Esophagus (tissue), 2 donors: ENCODE results near the gene PARD3. TPM values are rescaled to one million over a fixed set of nuclear protein-coding genes. Genes with fewer than 3 reads are reported as not detected.

Source experiments
- H3K27ac ChIP-seq, 2 donors: one replicate each; pipeline ENCODE4 v1.5.1; 2013; ENCODE audit warnings: low read depth in 2 of 2, mild to moderate bottlenecking in 2 of 2, inconsistent platforms in 1 of 2, low read length in 1 of 2, moderate library complexity in 1 of 2
- H3K27me3 ChIP-seq, 2 donors: one replicate each; pipeline ENCODE4 v1.6.1; 2013; ENCODE audit warnings: low read length in 2 of 2, control low read depth in 1 of 2, mild to moderate bottlenecking in 1 of 2; ENCODE audit not compliant: insufficient read depth in 2 of 2, control insufficient read depth in 1 of 2
- H3K36me3 ChIP-seq, 2 donors: one replicate each; pipeline ENCODE4 v1.6.1; 2013; ENCODE audit warnings: low read length in 1 of 2; ENCODE audit not compliant: control insufficient read depth in 2 of 2, insufficient read depth in 2 of 2
- H3K4me1 ChIP-seq, 2 donors: one replicate each; pipeline ENCODE4 v1.6.1; 2013; ENCODE audit warnings: low read length in 1 of 2; ENCODE audit not compliant: control insufficient read depth in 2 of 2, insufficient read depth in 2 of 2
- H3K4me3 ChIP-seq, 2 donors: one replicate each; pipeline ENCODE4 v1.5.1; 2013; ENCODE audit warnings: low read length in 2 of 2, mild to moderate bottlenecking in 2 of 2, low read depth in 1 of 2, moderate library complexity in 1 of 2
- H3K9me3 ChIP-seq, 2 donors: one replicate each; pipeline ENCODE4 v1.6.1; 2013; ENCODE audit warnings: mild to moderate bottlenecking in 2 of 2, low read depth in 1 of 2, low read length in 1 of 2, moderate library complexity in 1 of 2; ENCODE audit not compliant: control insufficient read depth in 2 of 2, insufficient read depth in 1 of 2
- WGBS, 2 donors: extraction: QIAGEN DNeasy Blood & Tissue Kit; methylation state at CpG; one replicate each; pipeline ENCODE4 v1.1.7; 2013; 5-methylcytosine and 5-hydroxymethylcytosine counted together
- polyA plus RNA-seq, 2 donors: library from polyadenylated mRNA; stranded (reverse); fragments of 200-250 nt; gene quantifications; one replicate each; pipeline ENCODE4 v1.2.3, GENCODE V29; 2013
- donor health status: healthy with polysubstance abuse.
- donor health status: Bipolar disorder and iron deficiency.

Gene PARD3
- polyA plus RNA-seq, 2 donors = 40.3 to 71.3 TPM

DNA sequence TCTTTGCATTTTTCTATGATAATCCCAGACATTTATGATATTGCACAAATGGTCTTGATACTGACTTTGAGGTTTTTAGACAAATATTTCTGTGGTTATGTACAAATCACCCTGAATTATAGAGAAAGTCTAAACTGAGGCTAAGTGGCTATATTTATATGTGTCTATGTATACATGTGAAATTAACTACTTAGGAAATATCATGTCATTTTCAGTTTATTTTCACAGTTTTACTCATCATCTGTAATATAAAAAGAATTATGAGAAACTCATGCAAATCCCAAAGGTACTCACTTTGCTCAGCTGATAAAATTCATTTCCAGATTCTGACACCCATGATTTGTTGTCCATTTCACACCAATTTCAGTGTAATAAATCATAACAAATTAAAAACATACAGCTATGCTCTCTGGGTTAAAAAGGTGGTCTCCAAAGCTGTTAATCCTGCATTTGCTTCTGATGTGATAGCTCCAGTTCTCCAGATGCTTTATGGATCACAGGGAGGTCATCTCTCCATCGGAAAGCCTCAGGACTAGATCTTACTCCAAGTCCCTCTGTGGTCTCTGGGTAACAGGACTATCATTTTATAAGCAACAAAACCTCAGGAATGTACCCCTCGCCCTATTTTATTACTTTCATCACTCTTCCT is 673.9 kb downstream of the PARD3 start:
- Histone ChIP-seq H3K9me3 (no peaks in the 10 kb centered on the region), H3K4me3 (no peak overlapping the region), H3K27me3 (no peaks in the 10 kb centered on the region), H3K36me3 (no peaks in the 10 kb centered on the region), H3K27ac (no peak overlapping the region), H3K4me1 (no peaks in the 10 kb centered on the region)
- WGBS, 2 donors = 80 to 91% methylated on average over 2 of the region's 2 CpGs

DNA sequence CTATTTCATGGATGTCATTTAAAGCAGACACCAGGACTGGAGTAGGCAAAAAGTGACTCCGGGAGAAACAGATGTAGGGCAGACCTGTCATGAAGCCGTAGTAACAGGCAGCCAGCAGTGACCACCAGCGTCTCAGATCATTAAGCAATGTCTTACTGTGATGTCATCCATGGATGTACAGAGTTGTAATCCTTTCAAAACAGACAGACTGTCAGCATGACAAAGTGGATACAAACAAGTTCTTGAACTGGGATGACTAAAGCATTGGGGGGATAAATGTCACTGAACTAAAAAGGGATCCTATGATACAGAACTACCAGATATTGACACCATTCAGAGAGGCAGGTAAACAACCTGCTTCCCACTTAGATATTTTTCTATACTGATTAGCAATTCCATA is 675.5 kb downstream of the PARD3 start:
- H3K36me3 ChIP-seq = no peaks in the 10 kb centered on the region
- H3K27me3 ChIP-seq = no peaks in the 10 kb centered on the region
- no peaks in the 10 kb centered on the region for H3K9me3 ChIP-seq
- WGBS, 2 donors = 81 to 86% methylated on average over 3 of the region's 3 CpGs
- H3K27ac ChIP-seq = no peak overlapping the region
- no peaks in the 10 kb centered on the region for H3K4me1 ChIP-seq
- no peak overlapping the region for H3K4me3 ChIP-seq

DNA sequence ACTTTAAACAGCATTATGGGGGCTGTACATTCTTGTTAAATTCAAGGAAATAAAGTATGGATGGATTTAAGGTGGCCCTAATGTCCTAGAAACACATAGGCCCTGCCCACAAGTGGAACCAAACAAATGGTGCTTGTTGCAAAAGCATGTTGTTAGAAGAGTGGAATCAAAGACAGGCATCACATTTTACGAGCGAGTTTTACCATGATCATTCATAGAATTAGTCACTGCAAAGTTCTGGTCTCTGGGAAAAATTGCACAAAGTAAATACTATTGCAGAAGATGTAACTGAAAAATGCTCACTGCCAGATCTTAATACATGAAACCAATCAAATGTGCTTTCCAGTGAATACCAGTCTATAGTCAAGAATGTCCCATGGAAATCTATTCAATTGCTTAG is 677.1 kb downstream of the PARD3 start:
- H3K9me3 ChIP-seq = no peaks in the 10 kb centered on the region
- H3K4me3 ChIP-seq = no peak overlapping the region
- 87 to 91% methylated on average over 2 of the region's 2 CpGs for WGBS, 2 donors
- H3K27ac ChIP-seq = no peak overlapping the region
- H3K36me3 ChIP-seq = no peaks in the 10 kb centered on the region
- H3K4me1 ChIP-seq = no peaks in the 10 kb centered on the region
- H3K27me3 ChIP-seq = no peaks in the 10 kb centered on the region

DNA sequence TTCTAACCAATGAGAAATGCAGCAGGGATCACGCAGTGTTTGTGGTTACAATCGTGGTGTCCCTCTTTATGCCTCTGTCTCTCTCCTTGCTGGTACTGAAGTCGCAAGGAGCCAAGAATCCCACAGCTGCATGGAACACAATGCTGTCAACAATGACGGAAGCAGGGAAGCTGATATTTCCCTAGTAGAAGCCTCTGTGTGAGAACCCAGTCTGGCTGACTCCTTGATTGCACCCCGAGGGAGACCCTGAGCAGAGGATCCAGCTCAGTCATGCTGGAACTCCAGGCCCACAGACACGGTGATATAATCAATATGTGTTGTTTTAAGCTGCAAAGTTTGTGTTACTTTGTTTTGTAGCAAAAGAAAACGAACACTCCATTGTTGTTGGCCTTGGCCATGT is 677.9 kb downstream of the PARD3 start:
- H3K27me3 ChIP-seq = no peaks in the 10 kb centered on the region
- H3K4me1 ChIP-seq = no peaks in the 10 kb centered on the region
- no peak overlapping the region for H3K4me3 ChIP-seq
- WGBS, 2 donors = 90 to 93% methylated on average over 7 of the region's 7 CpGs
- no peak overlapping the region for H3K27ac ChIP-seq
- H3K36me3 ChIP-seq = no peaks in the 10 kb centered on the region
- no peaks in the 10 kb centered on the region for H3K9me3 ChIP-seq

DNA sequence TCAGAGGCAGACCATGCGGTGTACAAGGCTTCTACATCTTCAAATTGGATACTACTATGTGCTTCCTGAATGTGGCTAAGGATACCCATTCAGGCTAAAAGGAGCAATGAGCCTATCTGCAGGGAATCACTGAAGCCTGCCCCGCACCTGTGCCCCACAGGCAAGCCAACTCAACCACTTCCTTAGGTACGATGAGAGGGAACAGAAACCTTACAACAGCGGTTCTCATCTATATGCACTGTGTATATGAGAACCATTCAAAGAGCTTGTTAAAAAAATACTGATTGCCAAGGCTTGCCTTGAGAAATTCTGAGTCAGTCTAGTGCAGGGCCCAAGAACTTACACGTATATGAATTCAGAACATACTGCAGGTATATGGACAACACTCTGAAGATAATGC is 679.6 kb downstream of the PARD3 start:
- Histone ChIP-seq H3K27ac (no peak overlapping the region), H3K4me1 (no peaks in the 10 kb centered on the region), H3K4me3 (no peak overlapping the region), H3K27me3 (no peaks in the 10 kb centered on the region), H3K9me3 (no peaks in the 10 kb centered on the region), H3K36me3 (no peaks in the 10 kb centered on the region)
- WGBS, 2 donors = 91 to 93% methylated on average over 5 of the region's 5 CpGs

DNA sequence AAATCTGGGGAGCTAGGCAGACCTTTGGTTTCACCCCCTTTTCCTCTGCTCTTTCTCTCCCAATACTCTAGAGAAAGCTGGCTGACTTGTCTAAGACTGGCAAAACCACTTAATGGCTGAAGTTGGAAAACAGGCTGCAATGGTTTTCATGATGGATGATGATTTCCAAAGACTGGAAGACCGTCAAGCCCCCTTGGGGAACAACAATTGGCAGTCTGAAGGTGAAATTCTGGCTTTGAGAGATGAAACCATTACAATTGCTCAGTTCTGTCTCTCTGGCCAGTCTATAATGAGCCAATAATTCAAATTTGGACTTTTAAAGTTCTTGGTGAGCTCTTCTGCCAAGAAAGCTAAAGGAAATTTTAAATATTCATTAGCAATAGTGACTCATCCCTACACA is 680.5 kb downstream of the PARD3 start:
- Histone ChIP-seq H3K9me3 (no peaks in the 10 kb centered on the region), H3K27ac (no peak overlapping the region), H3K36me3 (no peaks in the 10 kb centered on the region), H3K4me3 (no peak overlapping the region), H3K4me1 (no peaks in the 10 kb centered on the region), H3K27me3 (no peaks in the 10 kb centered on the region)
- 46 to 60% methylated on average over 1 of the region's 1 CpG for WGBS, 2 donors

DNA sequence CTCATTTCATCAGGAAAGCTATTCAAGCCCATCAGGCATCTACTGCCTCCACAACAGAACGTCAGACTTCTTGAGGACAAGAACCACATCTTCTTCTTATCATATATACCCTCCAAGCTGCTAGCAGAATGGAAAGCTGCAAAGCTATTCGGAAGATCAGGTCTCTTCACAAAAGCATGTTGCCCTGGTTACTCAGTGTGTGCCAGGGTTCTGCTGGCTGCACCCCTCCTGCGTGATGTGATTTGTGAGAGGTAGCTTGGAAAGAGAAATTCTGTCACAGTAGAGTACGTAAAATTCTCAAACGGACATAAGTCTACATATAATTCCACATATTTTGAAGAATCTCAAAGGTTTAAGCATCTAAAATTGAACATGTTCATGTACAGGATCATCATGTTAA is 681.7 kb downstream of the PARD3 start:
- WGBS, 2 donors = 94 to 95% methylated on average over 5 of the region's 5 CpGs
- Histone ChIP-seq H3K27me3 (no peaks in the 10 kb centered on the region), H3K9me3 (no peaks in the 10 kb centered on the region), H3K4me3 (no peak overlapping the region), H3K27ac (no peak overlapping the region), H3K36me3 (no peaks in the 10 kb centered on the region), H3K4me1 (no peaks in the 10 kb centered on the region)

DNA sequence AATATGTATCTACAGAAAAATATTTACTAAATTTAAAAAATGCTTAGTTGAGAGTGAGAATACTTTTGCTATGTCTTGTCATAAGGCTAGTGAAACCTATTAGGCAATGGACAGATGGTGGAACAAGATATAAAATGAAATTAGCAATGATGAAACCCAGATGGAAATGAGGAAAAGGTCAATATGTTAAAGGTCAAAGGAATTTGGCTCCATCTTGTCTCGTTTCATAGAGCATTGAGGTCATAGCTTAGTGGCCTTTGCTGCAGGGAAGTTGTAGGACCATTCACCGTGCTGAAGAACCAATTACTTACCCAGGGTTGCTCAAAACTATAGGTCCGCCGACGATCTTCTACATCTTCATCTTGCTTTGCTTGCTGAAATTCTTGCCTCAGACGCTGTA is 683.9 kb downstream of the PARD3 start:
- H3K27ac ChIP-seq = no peak overlapping the region
- no peaks in the 10 kb centered on the region for H3K36me3 ChIP-seq
- H3K9me3 ChIP-seq = no peaks in the 10 kb centered on the region
- H3K4me3 ChIP-seq = no peak overlapping the region
- H3K4me1 ChIP-seq = no peaks in the 10 kb centered on the region
- no peaks in the 10 kb centered on the region for H3K27me3 ChIP-seq
- 91 to 95% methylated on average over 6 of the region's 6 CpGs for WGBS, 2 donors

DNA sequence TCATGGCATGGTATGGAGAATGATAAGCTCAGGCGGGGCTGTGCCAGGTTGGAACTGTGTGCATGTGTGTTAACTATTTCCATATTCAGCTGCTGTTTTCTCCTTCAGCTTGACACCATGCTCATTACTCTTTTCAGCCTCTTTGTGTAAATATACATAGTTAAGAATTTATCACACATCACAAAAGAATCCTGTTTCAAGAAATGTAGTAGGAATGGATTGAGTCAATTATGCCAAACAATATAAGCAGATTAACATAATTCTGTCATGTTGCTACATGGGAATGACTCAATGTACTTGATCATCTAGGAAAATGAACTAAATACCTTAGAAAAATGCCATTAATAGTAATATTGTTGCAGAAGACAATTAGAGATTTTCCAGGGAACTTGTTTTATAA is 687.4 kb downstream of the PARD3 start:
- H3K36me3 ChIP-seq = no peaks in the 10 kb centered on the region
- peaks cover 0 to 3% of the 10 kb centered on the region in 2 donors for H3K4me1 ChIP-seq
- H3K9me3 ChIP-seq = no peaks in the 10 kb centered on the region
- H3K4me3 ChIP-seq = no peak overlapping the region
- H3K27me3 ChIP-seq = no peaks in the 10 kb centered on the region
- no peak overlapping the region for H3K27ac ChIP-seq
- WGBS, 2 donors = 85 to 93% methylated on average over 1 of the region's 1 CpG

DNA sequence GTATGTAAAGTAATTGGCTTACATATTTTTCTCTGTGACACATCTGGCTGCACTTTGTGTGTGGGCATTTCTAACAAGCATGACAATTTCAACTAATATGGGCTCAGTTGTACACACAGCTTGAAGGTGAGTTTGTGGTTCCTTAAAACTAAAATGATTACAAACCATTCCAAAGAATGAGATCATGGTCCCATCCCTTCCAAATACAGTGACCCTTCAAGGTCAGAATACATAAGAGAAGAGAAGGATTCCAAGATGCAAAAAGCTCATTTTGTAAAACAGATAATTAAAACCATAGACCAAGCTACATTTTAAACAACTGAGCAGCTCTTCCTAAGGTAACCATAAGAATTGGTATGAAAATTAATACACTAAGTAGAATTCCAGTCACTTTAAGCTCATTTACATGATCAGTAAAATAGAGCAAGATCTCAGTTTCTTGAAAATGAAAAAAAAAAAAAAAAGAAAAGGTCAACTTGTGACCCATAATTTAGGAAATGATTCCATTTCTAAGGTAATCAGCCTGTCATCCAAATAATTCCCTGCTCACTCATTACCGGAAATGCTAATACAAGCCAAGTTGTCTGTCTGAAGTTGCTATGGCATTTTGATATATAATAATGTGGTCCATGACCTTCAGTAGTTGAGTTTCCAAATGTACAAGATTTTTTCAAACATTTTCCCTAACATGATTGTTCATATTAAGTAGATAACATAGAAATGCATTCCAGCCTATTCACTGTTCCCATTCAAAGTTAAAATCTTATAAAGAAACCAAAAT is 688.5 kb downstream of the PARD3 start:
- Histone ChIP-seq H3K27ac (no peak overlapping the region), H3K27me3 (no peaks in the 10 kb centered on the region), H3K9me3 (no peaks in the 10 kb centered on the region), H3K36me3 (no peaks in the 10 kb centered on the region), H3K4me1 (peaks cover 0 to 3% of the 10 kb centered on the region in 2 donors), H3K4me3 (no peak overlapping the region)
- WGBS, 2 donors = 81 to 89% methylated on average over 1 of the region's 1 CpG
